Spleen (tissue), 11 donors: ENCODE measurements around the gene PDK2. TPM values are rescaled to one million over a fixed set of nuclear protein-coding genes. Genes with fewer than 3 reads are reported as not detected.
A peak's percentile ranks its signal among the peaks of the same experiment; 100 is the strongest.

Source experiments
- DNase-seq: peaks from one replicate; pipeline ENCODE4 v3.0.0-alpha.2; 2020
- H3K27ac ChIP-seq, 8 donors: fragments of 200-600 bp; sonication (generic) in 7 of 8; 1 replicate in 4 of 8; 2 replicates in 4 of 8; pipeline versions ENCODE4 v1.5.0 to v1.8.0; 2016 to 2021; ENCODE audit warnings: inconsistent platforms in 4 of 8, mild to moderate bottlenecking in 4 of 8, moderate library complexity in 1 of 8
- H3K27me3 ChIP-seq, 7 donors: fragments of 200-600 bp; sonication (generic) in 6 of 7; replicated peaks in 1 of 7; 1 replicate in 4 of 7; 2 replicates in 3 of 7; pipeline versions ENCODE4 v1.5.0 to v1.8.0; 2016 to 2021; ENCODE audit warnings: inconsistent platforms in 3 of 7, mild to moderate bottlenecking in 1 of 7
- H3K36me3 ChIP-seq, 6 donors: fragments of 200-600 bp; sonication (generic) in 5 of 6; 1 replicate in 4 of 6; 2 replicates in 2 of 6; pipeline versions ENCODE4 v1.5.0 to v1.8.0; 2016 to 2021; ENCODE audit warnings: inconsistent platforms in 2 of 6
- H3K4me1 ChIP-seq, 6 donors: fragments of 200-600 bp; sonication (generic) in 5 of 6; 1 replicate in 3 of 6; 2 replicates in 3 of 6; pipeline versions ENCODE4 v1.5.0 to v1.8.0; 2016 to 2021; ENCODE audit warnings: inconsistent platforms in 3 of 6
- H3K4me3 ChIP-seq, 8 donors: fragments of 200-600 bp; sonication (generic) in 7 of 8; 1 replicate in 4 of 8; 2 replicates in 4 of 8; pipeline versions ENCODE4 v1.5.0 to v1.8.0; 2016 to 2021; ENCODE audit warnings: inconsistent platforms in 4 of 8, mild to moderate bottlenecking in 4 of 8, moderate library complexity in 2 of 8
- H3K9me3 ChIP-seq, 8 donors: fragments of 200-600 bp; sonication (generic) in 7 of 8; 1 replicate in 4 of 8; 2 replicates in 4 of 8; pipeline versions ENCODE4 v1.5.0 to v1.8.0; 2016 to 2021; ENCODE audit warnings: inconsistent platforms in 4 of 8
- CTCF ChIP-seq, 11 experiments: fragments of 200-600 bp in 7 of 11; fragments of 450-650 bp in 4 of 11; sonication (generic) in 4 of 11; IDR thresholded peaks in 8 of 11; conservative IDR thresholded peaks in 3 of 11; 1 replicate in 7 of 11; 2 replicates in 4 of 11; pipeline versions ENCODE4 v1.4.0 to v1.8.0; 2016 to 2021; ENCODE audit warnings: antibody characterized with exemption in 11 of 11, inconsistent platforms in 4 of 11, mild to moderate bottlenecking in 1 of 11
- POLR2A ChIP-seq, 3 donors: fragments of 450-650 bp; IDR thresholded peaks; one replicate each; pipeline ENCODE4 v1.5.1; 2017; ENCODE audit warnings: antibody characterized with exemption in 3 of 3, mild to moderate bottlenecking in 1 of 3
- POLR2AphosphoS5 ChIP-seq, 3 donors: sonication (generic); formaldehyde crosslinking; IDR thresholded peaks; one replicate each; pipeline ENCODE4 v1.5.1; 2017; ENCODE audit warnings: antibody characterized with exemption in 3 of 3
- WGBS, 5 donors: extraction: QIAGEN DNeasy Blood & Tissue Kit in 3 of 5; methylation state at CpG; one replicate each; pipeline versions ENCODE4 v1.1.5 to v1.1.7; 2013 to 2018; 5-methylcytosine and 5-hydroxymethylcytosine counted together
- intact Hi-C: fragments of 100-400 bp; cut with DNase I; formaldehyde crosslinking; loops from one replicate; pipeline ENCODE4 v1.15.0; 2023; ENCODE audit warnings: low total_unique reads
- polyA plus RNA-seq, 3 donors: library from polyadenylated mRNA; stranded (reverse); fragments of 200-250 nt; gene quantifications; one replicate each; pipeline ENCODE4 v1.2.1, GENCODE V29; 2013
- total RNA-seq, 7 donors: library from RNA; depleted of rRNA in 3 of 7; stranded (reverse); fragments of >200 nt in 3 of 7; fragmentation: NEBNext Ultra II Directional in 4 of 7; extraction: Animal tissue kit (Norgen Biotek cat#: 25700) in 4 of 7; gene quantifications; one replicate each; pipeline versions ENCODE4 v1.1.0 to v1.2.1, GENCODE V29; 2016 to 2021
- donor health status: healthy with polysubstance abuse.
- donor health status: DM: no; HTN: no; CAD: no; lungs with moderate emphysema.
- donor health status: DM: no; HTN: no; CAD: no.
- donor health status: Bipolar disorder and iron deficiency.
- donor health status: healthy.
- donor health status: DM: no; HTN: no; CAD: no.
- donor health status: DM: yes; HTN: yes; CAD: no.

PDK2 gene
- total and polyA plus RNA-seq, 10 donors = 8.7 to 41.5 (median 24.3) TPM

DNA sequence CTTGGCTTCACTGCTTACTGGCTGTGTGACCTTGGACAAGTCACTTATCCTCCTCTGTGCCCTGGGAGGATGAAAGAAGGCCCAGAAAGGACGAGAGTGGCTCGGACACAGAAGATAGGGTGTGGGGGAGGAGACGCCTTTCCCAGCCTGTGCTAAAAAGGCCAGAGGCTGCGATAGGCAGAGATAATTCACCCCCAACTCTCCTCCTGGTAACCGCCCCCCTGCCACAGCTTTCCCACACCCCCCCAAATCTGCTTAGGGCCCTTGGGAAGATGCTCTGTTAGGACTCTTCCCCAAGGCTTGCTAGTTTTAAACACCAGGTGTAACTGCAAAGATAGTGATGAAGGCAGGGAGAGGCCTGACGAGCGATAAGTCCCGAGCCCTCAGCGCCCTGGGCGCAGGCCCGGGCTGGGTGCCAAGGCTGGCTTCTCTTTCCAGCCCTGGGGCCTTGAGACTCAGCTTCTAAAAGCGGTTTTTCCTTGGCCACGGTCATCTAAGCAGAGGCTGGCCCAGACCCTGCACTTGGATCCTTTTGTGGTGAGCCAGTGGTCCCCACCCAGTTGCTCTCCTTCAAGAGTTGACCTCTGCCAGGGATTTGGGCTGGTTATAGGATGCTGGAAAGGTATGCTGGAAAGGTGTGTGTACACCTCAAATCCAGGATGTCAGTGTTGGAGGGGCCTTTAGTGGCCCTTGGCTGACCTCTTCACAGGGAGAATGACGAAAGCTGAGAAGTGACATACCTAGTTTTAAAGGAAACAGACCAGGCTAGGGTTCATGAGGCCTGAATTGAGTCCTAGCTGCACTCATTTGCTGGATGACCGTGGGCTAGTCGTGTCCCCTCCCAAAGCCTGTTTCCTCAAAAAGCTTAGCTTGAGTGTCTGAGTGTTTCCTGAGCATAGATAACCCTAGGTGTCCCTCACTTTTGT is 58.8 kb downstream of the PDK2 start:
- Histone ChIP-seq H3K36me3 (no peaks in the 10 kb centered on the region), H3K4me3 (no peak overlapping the region), H3K27ac (peak overlapping the region; percentile 48 to 99 (median 97)), H3K9me3 (no peaks in the 10 kb centered on the region), H3K4me1 (peaks cover 32 to 68% (median 40%) of the 10 kb centered on the region in 6 donors), H3K27me3 (no peaks in the 10 kb centered on the region)
- intact Hi-C loops = no loop called here
- TF ChIP-seq POLR2A (IDR thresholded peaks at IDR 0.05) (no peak), CTCF (IDR thresholded peaks at IDR 0.05 in 8 of 11, conservative IDR thresholded peaks at IDR 0.05 in 3 of 11) (no peak), POLR2AphosphoS5 (IDR thresholded peaks at IDR 0.05) (peak in 2 of 3 donors; percentile 36 to 42)
- 46 to 66% (median 53%) methylated on average over 13 to 16 of the region's 16 CpGs for WGBS, 5 donors
- DNase-seq = peak; percentile 81

DNA sequence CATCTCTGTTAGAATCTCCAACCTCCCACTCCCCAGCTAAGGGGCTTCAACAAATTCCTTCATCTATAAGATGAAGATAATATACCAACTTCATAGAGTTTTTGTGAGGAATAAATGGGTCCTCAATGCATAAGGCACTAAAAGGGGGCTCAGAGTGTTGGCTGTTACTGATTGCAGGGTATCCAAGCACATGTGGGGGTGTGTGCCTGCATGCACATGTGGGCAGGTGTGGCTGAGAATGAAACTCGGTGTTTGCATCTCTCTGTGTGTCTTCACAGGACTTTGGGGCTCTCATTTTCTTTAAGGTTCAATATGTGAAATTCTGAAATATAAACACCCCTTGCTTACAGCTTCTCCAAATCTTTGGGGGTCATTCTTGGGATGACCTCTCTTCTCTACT is 59.5 kb downstream of the PDK2 start:
- intact Hi-C loops = no loop called here
- peaks cover 32 to 62% (median 40%) of the 10 kb centered on the region in 6 donors for H3K4me1 ChIP-seq
- peak overlapping the region in 7 of 8 donors; percentile 29 to 99 (median 97) for H3K27ac ChIP-seq

DNA sequence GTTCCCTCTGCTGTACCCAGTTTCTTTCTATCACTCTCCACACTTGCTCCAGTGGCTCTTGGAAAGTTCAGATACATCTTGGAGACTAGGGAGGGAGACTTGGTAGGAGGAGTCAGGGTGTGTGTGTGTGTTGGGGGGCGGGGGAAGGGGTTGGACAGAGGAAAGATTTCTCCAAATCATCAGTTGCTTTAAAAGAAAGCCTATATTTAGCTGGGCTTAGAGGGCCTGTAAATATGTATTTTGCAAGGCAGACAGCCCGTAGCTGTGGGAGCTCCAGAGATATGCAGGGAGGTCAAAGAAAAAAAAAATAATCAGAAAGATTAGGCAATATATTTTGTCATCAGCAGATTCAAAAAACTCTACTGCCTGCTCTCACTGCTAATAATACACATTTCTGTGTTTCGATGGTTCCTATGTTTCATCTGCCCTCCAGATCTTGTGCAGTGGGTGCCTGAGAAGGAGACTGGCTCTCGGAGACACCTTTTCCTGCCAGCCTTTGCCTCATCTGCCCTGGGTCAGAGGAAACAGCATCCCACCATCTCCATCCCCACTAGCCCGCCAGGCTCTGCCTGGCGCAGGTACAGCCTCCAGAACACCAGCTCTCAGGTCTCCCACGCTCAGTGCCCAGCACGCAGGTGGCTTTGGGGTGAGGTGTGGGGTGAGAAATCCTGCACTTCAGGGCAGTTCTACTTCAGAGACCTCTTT is 60.1 kb downstream of the PDK2 start:
- TF ChIP-seq POLR2AphosphoS5 (IDR thresholded peaks at IDR 0.05) (no peak), POLR2A (IDR thresholded peaks at IDR 0.05) (no peak), CTCF (IDR thresholded peaks at IDR 0.05 in 8 of 11, conservative IDR thresholded peaks at IDR 0.05 in 3 of 11) (no peak)
- DNase-seq = peak; percentile 65
- no peaks in the 10 kb centered on the region for H3K36me3 ChIP-seq
- 65 to 75% (median 69%) methylated on average over 8 of the region's 8 CpGs for WGBS, 5 donors
- intact Hi-C loops = no loop called here
- H3K4me1 ChIP-seq = peaks cover 32 to 61% (median 40%) of the 10 kb centered on the region in 6 donors
- no peaks in the 10 kb centered on the region for H3K27me3 ChIP-seq
- H3K9me3 ChIP-seq = no peaks in the 10 kb centered on the region
- no peak overlapping the region for H3K4me3 ChIP-seq
- peak overlapping the region in 7 of 8 donors; percentile 68 to 99 (median 97) for H3K27ac ChIP-seq

More for the DNA sequence above, 59.5 kb downstream of the PDK2 start:
- TF ChIP-seq POLR2A (IDR thresholded peaks at IDR 0.05) (no peak), CTCF (IDR thresholded peaks at IDR 0.05 in 8 of 11, conservative IDR thresholded peaks at IDR 0.05 in 3 of 11) (no peak), POLR2AphosphoS5 (IDR thresholded peaks at IDR 0.05) (no peak)
- no peaks in the 10 kb centered on the region for H3K36me3 ChIP-seq
- DNase-seq = no peak
- no peak overlapping the region for H3K4me3 ChIP-seq
- WGBS, 5 donors = 28 to 65% (median 33%) methylated on average over 1 of the region's 1 CpG
- no peaks in the 10 kb centered on the region for H3K9me3 ChIP-seq
- H3K27me3 ChIP-seq = no peaks in the 10 kb centered on the region
